GM21360 (cell line): Measurements from ENCODE around the gene KRTAP10-11.
"Not testable (repeated sequence)": the region's sequence is repeated elsewhere in the genome, so short reads cannot be mapped to it uniquely, and the experiment has no call there.

Source experiments
- ATAC-seq: cut with Tn5 transposase; IDR thresholded peaks from one replicate; pipeline ENCODE4 v1.9.1; 2021; ENCODE audit warnings: mild to moderate bottlenecking, moderate library complexity; ENCODE audit not compliant: unreplicated experiment

KRTAP10-11 gene

GRCh38 chr21:44646366-44647221 lies at the start of gene KRTAP10-11:
TSS of gene KRTAP10-11 (plus strand) at chr21:44646414. CDS start at chr21:44646459, 45 bp downstream.
- not testable (repeated sequence) for ATAC-seq

DNA sequence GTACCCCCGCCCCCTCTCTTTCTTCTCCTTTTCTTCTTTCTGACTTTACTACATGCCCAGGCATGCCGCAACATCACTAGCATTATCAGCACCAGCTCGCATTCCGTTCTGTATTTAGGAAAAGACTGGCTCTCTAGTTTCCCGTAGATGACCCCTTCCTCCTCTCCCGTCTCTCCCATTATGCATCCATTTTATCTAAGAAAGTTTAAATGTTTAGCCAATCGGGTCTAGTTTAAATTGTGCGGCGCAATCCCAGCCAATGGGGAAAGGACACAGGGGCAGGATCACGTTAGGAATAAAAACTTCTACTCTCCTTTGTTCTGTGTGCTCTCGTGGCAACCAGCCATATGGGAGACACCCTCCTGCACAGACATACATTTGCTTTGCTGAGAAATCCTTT lies 48.2 kb upstream of the KRTAP10-11 start:
- no peak for ATAC-seq

DNA sequence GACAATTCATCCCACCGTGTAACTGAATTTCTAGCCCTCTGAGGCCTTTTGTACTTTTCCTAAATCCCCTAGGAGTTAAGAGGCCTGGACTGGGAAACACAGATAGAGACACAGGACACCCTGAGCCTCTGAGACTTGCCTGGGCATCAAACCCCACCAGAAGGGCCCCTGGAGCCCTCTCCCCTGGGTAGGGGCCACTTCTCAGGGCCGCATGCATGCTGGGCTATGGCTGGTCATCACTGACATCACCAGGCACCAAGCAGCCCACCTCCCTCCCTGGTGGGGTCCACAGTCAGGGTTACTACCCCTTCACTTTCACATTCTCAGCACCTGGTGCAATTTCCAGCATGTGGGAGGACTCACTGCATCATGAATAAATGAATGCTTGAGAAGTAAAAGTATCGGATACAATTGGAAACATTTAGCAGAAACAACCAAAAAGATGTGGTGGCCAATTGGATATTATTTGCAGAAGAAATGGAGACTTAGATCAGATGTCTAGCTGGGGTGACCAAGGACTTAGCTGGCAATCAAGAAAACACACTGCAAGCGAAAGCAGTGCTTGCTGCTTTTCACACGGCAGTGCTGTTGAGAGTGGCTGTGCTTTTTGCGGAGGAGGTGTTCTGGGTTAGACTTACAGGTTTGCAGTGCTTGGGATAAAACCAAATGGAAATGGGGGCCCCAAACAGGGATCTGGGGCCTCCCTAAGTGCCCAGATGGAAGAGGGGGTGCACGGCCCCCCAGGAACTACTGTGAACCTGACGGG lies 46.8 kb upstream of the KRTAP10-11 start:
- ATAC-seq = no peak

GRCh38 chr21:44600118-44600978 lies 45.9 kb upstream of the KRTAP10-11 start, which contains the start of gene KRTAP10-7:
TSS of gene KRTAP10-7 (plus strand) at chr21:44600597. CDS start at chr21:44600622, 25 bp downstream.
- ATAC-seq = not testable (repeated sequence)

DNA sequence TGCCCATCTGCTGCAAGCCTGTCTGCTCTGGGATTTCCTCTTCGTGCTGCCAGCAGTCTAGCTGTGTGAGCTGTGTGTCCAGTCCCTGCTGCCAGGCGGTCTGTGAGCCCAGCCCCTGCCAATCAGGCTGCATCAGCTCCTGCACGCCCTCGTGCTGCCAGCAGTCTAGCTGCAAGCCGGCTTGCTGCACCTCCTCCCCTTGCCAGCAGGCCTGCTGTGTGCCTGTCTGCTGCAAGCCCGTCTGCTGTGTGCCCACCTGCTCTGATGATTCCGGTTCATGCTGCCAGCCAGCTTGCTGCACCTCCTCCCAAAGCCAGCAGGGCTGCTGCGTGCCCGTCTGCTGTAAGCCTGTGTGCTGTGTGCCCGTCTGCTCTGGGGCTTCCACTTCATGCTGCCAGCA lies 45.1 kb upstream of the KRTAP10-11 start:
- ATAC-seq = not testable (repeated sequence)

GRCh38 chr21:44601596-44602462 lies 44.4 kb upstream of the KRTAP10-11 start:
- no peak for ATAC-seq

DNA sequence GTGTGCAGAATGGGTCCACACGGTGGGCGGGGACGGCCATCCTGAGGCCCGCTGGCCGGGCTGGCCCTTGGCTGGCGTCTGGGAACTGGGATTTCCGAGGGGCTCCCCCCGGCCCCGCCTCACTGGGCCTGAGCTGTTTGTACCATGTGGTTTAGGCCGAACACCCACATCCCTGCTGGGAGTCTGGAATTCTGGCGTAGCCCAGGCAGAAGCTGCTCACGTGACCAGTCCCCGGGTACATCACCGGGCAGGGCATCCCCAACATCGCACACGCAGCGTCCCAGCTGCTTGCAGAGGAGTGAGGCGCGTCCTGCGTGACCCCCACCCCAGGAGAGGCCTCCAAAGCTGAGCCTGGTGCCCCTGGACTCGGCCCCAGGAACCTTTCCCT lies 43.8 kb upstream of the KRTAP10-11 start:
- ATAC-seq = no peak

DNA sequence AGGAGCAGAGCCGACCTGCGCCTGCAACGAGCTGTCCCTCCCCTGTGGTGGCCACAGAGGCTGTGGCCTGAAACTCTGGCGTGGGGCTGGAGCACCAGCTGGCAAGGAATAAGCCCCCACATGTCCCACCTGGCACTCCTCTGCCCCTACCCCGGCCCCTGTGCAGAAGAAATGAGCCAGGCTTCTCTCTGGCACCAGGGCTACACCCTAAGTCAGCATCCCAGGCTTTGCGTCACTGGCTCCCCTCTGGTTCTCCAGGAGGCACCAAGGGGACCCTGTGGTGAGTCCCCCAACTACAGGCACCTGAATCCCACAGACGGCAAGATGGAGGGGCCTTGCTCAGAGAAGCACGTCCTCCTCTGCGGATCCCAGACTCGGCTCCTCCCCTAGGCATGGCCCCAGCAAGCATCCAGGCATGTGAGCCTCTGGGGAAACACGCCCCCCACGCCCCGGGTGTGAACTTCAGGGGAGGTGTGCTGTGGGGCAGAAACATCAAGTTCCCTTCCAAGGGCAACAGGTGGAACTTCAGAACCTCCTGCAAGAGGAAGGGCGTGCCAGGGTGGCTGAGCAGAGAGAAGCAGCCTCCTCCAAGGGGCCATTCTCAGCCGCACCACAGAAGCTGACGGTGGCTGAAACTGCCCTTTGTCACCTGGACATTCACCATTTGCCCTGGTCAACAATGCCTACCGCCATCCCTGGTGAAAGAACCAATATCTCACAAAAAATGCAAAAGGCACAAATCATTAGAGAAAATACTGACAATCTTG lies 42.9 kb upstream of the KRTAP10-11 start:
- ATAC-seq = no peak

DNA sequence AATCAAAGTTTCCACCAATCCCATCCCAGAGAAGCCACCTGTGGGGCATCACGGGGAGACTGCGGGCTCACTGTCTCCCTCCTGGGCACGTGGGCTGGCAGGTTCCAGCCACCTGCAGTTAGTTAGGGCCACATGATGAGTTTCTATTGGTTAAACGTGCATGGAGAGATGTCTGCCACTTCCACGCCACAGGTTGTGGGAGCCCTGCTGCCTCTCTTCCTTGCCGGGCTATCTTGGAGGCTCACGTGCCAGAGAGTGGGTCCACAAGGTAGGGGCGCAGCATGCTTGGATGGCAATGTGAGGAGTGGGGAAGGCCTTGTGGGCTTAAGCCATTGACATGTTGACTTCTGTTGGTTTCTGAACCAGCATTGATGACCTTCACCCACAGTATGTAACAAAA lies 42.3 kb upstream of the KRTAP10-11 start:
- ATAC-seq = no peak

GRCh38 chr21:44606495-44606894 lies 39.7 kb upstream of the KRTAP10-11 start:
- no peak for ATAC-seq

GRCh38 chr21:44609193-44609592 lies 37.0 kb upstream of the KRTAP10-11 start:
- ATAC-seq = no peak

GRCh38 chr21:44610157-44610843 lies 35.9 kb upstream of the KRTAP10-11 start:
- ATAC-seq = not testable (repeated sequence)

DNA sequence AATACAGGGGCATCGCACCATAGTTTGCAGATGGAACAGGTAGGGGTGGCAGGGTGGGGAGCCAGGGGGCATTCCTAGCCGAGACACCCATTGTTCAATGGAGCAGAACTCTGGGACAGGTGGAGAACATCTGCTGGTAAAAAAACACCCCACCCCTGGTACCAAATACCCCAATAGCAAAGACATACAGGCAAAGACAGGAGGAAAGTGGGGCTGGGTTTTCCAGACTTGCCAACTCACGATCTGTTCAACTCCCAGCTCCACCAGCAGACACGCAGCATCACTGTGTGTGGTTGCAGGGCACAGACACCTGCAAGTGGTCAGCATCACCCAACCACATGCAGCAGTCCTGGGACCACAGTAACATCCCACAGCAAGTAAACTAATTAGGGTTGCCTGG lies 34.7 kb upstream of the KRTAP10-11 start:
- no peak for ATAC-seq

GRCh38 chr21:44612029-44612486 lies 34.2 kb upstream of the KRTAP10-11 start, which contains the start of gene KRTAP10-8:
TSS of gene KRTAP10-8 (plus strand) at chr21:44612079. CDS start at chr21:44612101, 22 bp downstream.
- no peak for ATAC-seq

- ATAC-seq = no peak
These were observed 33.5 kb upstream of the KRTAP10-11 start for GRCh38 chr21:44612669-44613229.

DNA sequence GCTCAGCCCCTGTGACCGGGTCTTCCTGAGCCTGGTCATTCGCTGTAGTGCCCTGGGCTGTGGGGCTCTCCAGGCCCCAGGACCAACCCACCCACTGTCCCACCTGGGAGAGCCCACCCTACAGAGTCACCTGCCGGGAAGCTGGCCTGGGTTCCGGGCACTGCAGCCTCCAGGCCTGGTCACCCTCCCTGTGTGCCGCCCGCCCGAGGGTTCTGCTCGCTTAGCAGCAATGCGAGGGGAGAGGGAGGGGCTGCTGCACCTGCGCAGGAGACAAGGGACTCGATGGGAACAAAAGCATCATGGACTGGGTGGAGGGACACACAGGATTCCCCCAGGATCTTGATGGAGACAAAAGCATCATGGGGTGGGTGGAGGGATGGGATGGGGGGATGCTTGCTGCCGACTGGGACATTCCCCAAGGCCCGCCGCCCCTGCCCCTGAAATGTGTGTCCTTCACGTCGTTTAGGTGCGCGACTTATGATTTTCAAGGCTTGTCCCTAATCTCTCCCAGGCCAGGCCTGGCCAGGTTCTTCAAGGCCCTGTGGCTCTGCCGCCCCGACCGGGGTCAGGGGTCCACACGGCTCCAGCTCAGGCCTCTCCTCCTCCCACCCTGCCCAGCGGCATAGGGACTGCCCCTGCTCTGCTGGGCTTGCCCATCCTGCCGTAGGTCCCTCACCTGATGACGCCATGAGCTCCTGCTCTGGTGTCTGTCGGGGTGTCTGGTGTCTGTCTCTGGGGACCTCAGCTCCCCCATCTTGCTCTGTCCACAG lies 32.6 kb upstream of the KRTAP10-11 start:
- ATAC-seq = no peak

DNA sequence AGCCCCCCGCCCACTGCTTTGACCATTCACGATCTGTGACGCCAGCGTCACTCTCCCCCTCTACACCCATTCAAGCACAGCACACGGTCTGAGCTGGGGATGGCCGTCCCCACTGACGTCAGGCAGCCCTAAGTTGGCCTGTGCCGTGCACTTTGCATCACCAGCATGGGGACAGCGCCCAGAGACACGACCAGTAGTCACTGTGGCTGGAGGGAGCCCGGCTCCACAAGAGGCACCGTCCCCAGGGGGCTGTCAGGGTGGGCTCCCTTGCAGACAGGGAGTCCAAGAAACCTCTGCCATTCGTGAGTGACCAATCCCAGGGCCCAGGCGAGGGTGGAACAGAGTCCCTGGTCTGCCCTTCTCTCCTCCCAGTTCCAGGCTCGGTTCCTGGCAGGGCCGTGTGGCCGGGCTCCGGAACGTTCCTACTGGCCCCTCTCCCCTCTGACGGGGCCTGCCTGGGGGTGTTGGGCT lies 32.0 kb upstream of the KRTAP10-11 start:
- ATAC-seq = no peak
